ENCODE measurements around the gene C17orf78.
A peak's percentile ranks its signal among the peaks of the same experiment; 100 is the strongest.
"Not testable (repeated sequence)": the region's sequence is repeated elsewhere in the genome, so short reads cannot be mapped to it uniquely, and the experiment has no call there.

C17orf78 gene

DNA sequence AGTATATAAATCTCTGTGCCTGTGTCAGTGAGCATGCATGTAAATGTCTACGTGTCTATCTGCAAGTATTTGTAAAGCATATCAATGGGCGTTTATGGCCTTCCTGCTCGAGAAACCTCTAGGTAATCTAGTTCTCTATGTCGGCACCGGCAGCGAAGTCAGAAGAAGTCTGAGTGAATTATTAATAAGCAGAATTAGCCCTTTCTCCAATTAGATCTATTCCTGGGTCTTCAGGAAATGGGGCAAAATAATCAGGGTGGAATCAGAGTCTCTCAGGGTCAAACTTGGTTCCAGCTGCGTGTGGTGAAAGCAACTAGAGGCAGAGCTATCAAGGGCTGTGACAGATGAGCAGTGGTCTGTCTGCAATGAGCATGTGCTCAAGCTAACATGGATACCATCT lies at the start of gene C17orf78:
Gene C17orf78, plus strand, starts transcription at position 280 of the 400 bp plus-strand sequence. Its CDS starts 108 bp downstream, at position 388.
- H3K27me3 ChIP-seq (ENCODE audit: control insufficient read depth, insufficient read depth, low read length) = no peaks in the 10 kb centered on the region
- H3K9ac ChIP-seq (ENCODE audit: low read length) = no peak within 1 kb of the TSS
- no peak within 1 kb of the TSS for H3K4me3 ChIP-seq (ENCODE audit: low read length)
- H3K9me3 ChIP-seq (ENCODE audit: control insufficient read depth, low read depth, low read length) = no peaks in the 10 kb centered on the region
- no peak within 1 kb of the TSS for H3K27ac ChIP-seq (ENCODE audit: low read length)
- H3K4me1 ChIP-seq (ENCODE audit: control insufficient read depth, low read depth, low read length) = no peaks in the 10 kb centered on the region
- H3K36me3 ChIP-seq (ENCODE audit: control insufficient read depth, low read depth, low read length) = no peaks in the 10 kb centered on the region

DNA sequence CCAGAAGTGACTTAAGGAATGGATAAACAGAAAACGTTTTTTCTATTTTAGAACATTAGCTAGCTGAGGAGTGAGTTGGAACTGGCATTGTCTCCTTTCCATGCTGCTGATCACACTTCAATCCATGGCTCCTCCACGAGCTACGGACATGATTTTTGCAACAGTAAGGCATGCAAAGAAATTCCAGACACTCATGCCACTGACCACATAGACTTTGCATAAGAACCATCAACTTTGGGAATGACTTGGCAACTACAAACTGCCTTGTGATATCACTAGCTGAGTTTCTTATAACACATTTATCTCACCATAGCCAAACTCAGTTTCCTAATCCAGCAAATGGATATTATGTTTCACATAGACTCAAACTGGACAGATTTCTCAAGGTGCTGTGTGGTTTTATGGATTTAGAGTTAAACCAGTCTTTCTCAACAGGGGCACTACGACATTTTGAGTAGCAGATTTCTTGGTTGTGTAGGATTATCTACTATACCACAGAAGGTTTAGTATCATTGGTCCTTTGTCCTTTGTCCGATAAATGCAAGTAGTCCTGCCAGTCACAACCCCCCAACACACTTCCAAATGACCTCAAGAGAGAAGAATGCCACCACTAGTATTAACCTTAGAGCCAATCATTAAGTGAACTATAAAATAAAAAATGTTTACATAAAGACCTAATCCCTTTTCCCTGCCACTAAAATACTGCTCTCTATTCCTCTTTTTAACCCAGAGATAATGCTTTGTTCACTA lies 48.3 kb upstream of the C17orf78 start:
- H3K27me3 ChIP-seq (ENCODE audit: control insufficient read depth, insufficient read depth, low read length) = no peaks in the 10 kb centered on the region
- no peak overlapping the region for H3K27ac ChIP-seq (ENCODE audit: low read length)
- peaks cover 32% of the 10 kb centered on the region for H3K36me3 ChIP-seq (ENCODE audit: control insufficient read depth, low read depth, low read length)
- no peaks in the 10 kb centered on the region for H3K4me1 ChIP-seq (ENCODE audit: control insufficient read depth, low read depth, low read length)
- H3K9ac ChIP-seq (ENCODE audit: low read length) = no peak overlapping the region
- H3K4me3 ChIP-seq (ENCODE audit: low read length) = no peak overlapping the region
- no peaks in the 10 kb centered on the region for H3K9me3 ChIP-seq (ENCODE audit: control insufficient read depth, low read depth, low read length)

DNA sequence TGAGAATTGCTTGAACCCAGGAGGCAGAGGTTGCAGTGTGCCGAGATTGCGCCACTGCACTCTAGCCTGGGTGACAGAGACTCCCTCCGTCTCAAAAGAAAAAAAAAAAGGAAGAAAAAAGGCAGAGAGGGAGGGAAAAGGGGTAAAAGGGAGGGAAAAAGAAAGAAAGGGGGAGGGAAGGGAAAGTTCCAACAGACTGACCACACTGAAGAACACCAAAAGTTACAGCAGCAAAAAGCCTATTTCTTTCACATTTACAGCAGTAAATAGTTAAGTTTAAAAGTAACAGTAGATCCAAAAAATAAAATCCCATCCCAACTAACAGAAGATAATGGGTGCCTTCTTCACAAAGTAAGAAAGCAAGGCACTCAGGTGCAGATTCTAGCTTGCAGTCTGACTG lies 36.9 kb upstream of the C17orf78 start:
- no peak overlapping the region for H3K4me3 ChIP-seq (ENCODE audit: low read length)
- H3K4me1 ChIP-seq (ENCODE audit: control insufficient read depth, low read depth, low read length) = peaks cover 8% of the 10 kb centered on the region
- H3K36me3 ChIP-seq (ENCODE audit: control insufficient read depth, low read depth, low read length) = peaks cover 11% of the 10 kb centered on the region
- no peak overlapping the region for H3K27ac ChIP-seq (ENCODE audit: low read length)
- no peak overlapping the region for H3K9ac ChIP-seq (ENCODE audit: low read length)
- no peaks in the 10 kb centered on the region for H3K27me3 ChIP-seq (ENCODE audit: control insufficient read depth, insufficient read depth, low read length)
- H3K9me3 ChIP-seq (ENCODE audit: control insufficient read depth, low read depth, low read length) = no peaks in the 10 kb centered on the region

DNA sequence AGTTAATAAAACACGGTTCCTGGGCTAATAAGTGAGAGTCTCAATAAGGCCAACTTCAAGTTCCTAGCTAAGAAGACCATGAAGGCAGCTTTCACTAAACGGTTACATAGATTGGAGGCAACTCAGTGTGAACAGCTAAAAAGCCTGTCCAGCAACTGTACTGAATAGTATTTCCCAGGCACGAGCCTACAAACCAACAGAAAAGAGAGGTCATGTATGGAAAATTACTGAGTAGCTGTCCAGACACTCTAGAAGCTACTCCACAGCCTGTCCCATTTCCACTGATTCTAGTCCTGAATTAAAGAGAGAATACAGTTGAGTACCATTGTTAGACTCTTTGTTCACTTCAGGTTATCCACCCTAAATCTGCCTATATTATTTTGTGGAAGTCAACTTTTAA lies 36.5 kb upstream of the C17orf78 start:
- H3K9me3 ChIP-seq (ENCODE audit: control insufficient read depth, low read depth, low read length) = no peaks in the 10 kb centered on the region
- no peak overlapping the region for H3K9ac ChIP-seq (ENCODE audit: low read length)
- peaks cover 11% of the 10 kb centered on the region for H3K36me3 ChIP-seq (ENCODE audit: control insufficient read depth, low read depth, low read length)
- H3K27ac ChIP-seq (ENCODE audit: low read length) = no peak overlapping the region
- no peaks in the 10 kb centered on the region for H3K27me3 ChIP-seq (ENCODE audit: control insufficient read depth, insufficient read depth, low read length)
- peaks cover 8% of the 10 kb centered on the region for H3K4me1 ChIP-seq (ENCODE audit: control insufficient read depth, low read depth, low read length)
- H3K4me3 ChIP-seq (ENCODE audit: low read length) = no peak overlapping the region

DNA sequence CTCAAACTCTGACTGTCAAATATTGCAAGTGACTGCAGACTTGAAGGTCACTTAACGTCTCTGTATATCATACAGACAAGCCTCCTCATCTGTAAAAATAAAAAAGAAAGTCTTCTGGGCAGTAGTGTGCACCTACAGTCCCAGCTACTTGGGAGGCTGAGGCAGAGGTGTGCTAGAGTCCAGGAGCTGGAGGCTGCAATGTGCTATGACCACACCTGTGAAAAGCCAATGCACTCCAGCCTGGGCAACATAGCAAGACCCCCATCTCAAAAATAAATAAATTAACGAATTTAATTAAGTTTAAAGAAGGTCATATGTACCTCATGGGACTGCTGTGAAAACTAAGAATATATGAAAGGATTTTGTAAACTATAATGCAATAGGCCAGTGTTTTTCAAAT lies 35.0 kb upstream of the C17orf78 start:
- Histone ChIP-seq H3K4me3 (ENCODE audit: low read length) (no peak overlapping the region), H3K4me1 (ENCODE audit: control insufficient read depth, low read depth, low read length) (peaks cover 4% of the 10 kb centered on the region), H3K9ac (ENCODE audit: low read length) (no peak overlapping the region), H3K9me3 (ENCODE audit: control insufficient read depth, low read depth, low read length) (no peaks in the 10 kb centered on the region), H3K27me3 (ENCODE audit: control insufficient read depth, insufficient read depth, low read length) (no peaks in the 10 kb centered on the region), H3K36me3 (ENCODE audit: control insufficient read depth, low read depth, low read length) (peaks cover 11% of the 10 kb centered on the region), H3K27ac (ENCODE audit: low read length) (no peak overlapping the region)

DNA sequence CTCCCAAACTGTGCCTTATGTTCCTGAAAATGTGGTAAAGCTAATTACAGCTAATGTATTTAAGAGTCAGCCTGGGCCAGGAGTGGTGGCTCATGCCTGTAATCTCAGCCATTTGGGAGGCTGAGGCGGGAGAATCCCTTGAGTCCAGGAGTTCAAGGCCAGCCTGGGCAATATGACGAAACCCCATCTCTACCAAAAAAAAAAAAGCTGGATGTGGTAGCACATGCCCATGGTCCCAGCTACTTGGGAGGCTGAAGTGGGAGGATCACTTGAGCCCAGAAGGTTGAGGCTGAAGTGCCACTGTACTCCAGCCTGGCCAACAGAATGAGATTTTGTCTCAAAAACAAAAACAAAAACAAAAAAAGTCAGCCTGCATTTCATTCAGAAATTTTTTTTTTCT lies 33.2 kb upstream of the C17orf78 start:
- H3K9ac ChIP-seq (ENCODE audit: low read length) = no peak overlapping the region
- H3K4me3 ChIP-seq (ENCODE audit: low read length) = no peak overlapping the region
- H3K4me1 ChIP-seq (ENCODE audit: control insufficient read depth, low read depth, low read length) = no peaks in the 10 kb centered on the region
- H3K36me3 ChIP-seq (ENCODE audit: control insufficient read depth, low read depth, low read length) = peaks cover 7% of the 10 kb centered on the region
- no peaks in the 10 kb centered on the region for H3K9me3 ChIP-seq (ENCODE audit: control insufficient read depth, low read depth, low read length)
- no peaks in the 10 kb centered on the region for H3K27me3 ChIP-seq (ENCODE audit: control insufficient read depth, insufficient read depth, low read length)
- no peak overlapping the region for H3K27ac ChIP-seq (ENCODE audit: low read length)

DNA sequence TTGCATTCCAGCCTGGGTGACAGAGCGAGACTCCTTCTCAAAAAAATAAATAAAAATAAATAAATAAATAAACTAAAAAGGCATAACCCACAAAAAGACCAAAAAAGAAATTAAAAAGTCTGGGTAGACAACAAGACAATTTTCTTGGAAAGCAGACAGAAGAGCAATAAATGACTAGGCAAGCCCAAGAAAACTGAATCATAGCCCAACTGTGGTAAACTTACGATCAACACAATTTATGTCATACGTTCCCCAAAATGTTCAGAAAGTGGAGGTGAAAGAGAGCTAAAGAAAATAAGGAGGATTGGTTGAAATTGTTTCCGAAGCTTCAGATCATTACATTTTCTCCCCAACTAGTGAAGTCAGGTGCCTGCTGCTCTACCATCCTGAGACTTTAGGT lies 31.3 kb upstream of the C17orf78 start:
- Histone ChIP-seq H3K27ac (ENCODE audit: low read length) (no peak overlapping the region), H3K36me3 (ENCODE audit: control insufficient read depth, low read depth, low read length) (peaks cover 2% of the 10 kb centered on the region), H3K9me3 (ENCODE audit: control insufficient read depth, low read depth, low read length) (no peaks in the 10 kb centered on the region), H3K4me1 (ENCODE audit: control insufficient read depth, low read depth, low read length) (no peaks in the 10 kb centered on the region), H3K27me3 (ENCODE audit: control insufficient read depth, insufficient read depth, low read length) (no peaks in the 10 kb centered on the region), H3K4me3 (ENCODE audit: low read length) (no peak overlapping the region), H3K9ac (ENCODE audit: low read length) (no peak overlapping the region)

DNA sequence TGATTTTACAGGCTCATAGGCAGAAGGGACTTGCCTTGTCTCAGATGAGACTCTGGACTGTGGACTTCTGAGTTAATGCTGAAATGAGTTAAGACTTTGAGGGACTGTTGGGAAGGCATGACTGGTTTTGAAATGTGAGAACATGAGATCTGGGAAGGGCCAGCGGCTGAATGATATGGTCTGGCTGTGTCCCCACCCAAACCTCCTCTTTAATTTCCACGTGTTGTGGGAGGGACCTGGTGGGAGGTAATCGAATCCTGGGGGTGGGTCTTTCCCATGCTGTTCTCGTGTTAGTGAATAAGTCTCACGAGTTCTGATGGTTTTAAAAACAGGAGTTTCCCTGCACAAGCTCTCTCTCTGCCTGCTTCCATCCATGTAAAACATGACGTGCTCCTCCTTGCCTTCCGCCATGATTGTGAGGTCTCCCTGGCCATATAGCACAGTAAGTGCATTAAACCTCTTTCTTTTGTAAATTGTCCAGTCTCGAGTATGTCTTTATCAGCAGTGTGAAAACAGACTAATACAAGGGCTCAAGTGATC lies 28.9 kb upstream of the C17orf78 start:
- H3K27me3 ChIP-seq (ENCODE audit: control insufficient read depth, insufficient read depth, low read length); H3K4me3 ChIP-seq (ENCODE audit: low read length); H3K27ac ChIP-seq (ENCODE audit: low read length); H3K9ac ChIP-seq (ENCODE audit: low read length); H3K36me3 ChIP-seq (ENCODE audit: control insufficient read depth, low read depth, low read length); H3K4me1 ChIP-seq (ENCODE audit: control insufficient read depth, low read depth, low read length); H3K9me3 ChIP-seq (ENCODE audit: control insufficient read depth, low read depth, low read length): not testable (repeated sequence)

DNA sequence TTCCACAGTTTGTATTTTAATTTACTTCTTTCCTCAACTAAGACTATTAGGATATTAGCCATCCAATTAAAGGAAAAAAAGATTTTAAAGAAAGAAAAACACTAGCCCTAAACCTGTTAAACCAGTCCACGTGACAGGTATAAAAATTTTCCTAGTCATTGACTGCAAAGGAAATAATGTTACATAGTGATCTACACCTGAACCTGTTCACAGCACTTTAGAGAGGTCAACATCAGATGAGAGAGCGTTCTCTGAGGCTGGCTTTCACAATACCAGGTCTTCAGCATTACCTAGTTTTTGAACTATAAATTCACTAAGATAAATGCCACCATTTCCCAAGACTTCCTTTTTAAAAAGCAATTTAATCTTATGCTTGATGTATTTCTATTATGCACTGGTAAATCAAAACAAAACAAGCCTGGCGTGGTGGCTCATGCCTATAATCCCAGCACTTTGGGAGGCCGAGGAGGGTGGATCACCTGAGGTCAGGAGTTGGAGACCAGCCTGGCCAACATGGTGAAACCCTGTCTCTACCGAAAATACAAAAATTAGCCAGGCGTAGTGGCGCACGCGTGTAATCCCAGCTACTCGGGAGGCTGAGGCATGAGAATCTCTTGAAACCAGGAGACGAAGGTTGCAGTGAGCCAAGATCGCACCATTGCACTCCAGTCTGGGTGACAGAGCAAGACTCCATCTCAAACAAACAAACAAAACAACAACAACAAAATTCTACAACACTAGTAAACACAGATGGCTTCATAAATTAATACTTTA lies 18.8 kb upstream of the C17orf78 start:
- H3K4me1 ChIP-seq (ENCODE audit: control insufficient read depth, low read depth, low read length) = peaks cover 24% of the 10 kb centered on the region
- H3K36me3 ChIP-seq (ENCODE audit: control insufficient read depth, low read depth, low read length); H3K27me3 ChIP-seq (ENCODE audit: control insufficient read depth, insufficient read depth, low read length); H3K9me3 ChIP-seq (ENCODE audit: control insufficient read depth, low read depth, low read length); H3K27ac ChIP-seq (ENCODE audit: low read length): not testable (repeated sequence)
- peak overlapping the region; percentile 95 for H3K9ac ChIP-seq (ENCODE audit: low read length)
- H3K4me3 ChIP-seq (ENCODE audit: low read length) = peak overlapping the region; percentile 99

DNA sequence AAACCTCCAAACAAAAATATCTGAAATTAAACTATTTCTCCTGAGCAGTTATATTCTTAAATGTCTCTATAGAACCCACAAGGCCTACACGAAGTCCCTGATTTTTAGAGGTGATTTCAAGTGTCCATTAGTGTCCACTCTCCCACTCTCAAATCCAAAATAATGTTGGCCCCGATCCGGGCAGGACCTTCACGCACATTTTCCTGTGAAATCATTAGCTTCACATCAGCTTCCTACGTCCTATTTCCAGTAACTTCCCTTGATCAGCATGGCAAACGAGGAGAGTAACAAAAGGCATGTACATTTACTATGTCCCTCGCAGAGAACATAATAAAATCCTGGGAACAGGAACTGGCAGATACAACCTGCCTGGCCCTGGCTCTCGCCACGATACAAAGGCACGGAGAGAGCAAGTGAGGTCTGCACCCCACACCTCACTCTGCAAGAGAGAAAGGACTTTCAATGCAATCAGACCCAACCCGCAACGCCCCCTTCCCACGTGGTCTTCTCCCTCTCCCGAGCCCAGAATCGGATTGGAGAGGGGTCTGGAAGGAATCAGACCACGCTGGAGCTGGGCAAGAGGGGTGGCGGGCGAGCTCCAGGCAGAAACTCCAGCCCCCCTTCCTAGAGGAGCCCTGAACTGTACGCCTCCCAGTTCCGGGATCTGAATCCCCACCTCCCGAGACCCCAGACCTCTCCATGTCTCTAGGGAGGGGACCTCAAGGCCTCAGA lies 17.5 kb upstream of the C17orf78 start:
- H3K9ac ChIP-seq (ENCODE audit: low read length) = peak overlapping the region; percentile 95
- H3K36me3 ChIP-seq (ENCODE audit: control insufficient read depth, low read depth, low read length) = peaks cover 6% of the 10 kb centered on the region
- H3K9me3 ChIP-seq (ENCODE audit: control insufficient read depth, low read depth, low read length) = no peaks in the 10 kb centered on the region
- H3K4me3 ChIP-seq (ENCODE audit: low read length) = peak overlapping the region; percentile 99
- peaks cover 24% of the 10 kb centered on the region for H3K4me1 ChIP-seq (ENCODE audit: control insufficient read depth, low read depth, low read length)
- no peaks in the 10 kb centered on the region for H3K27me3 ChIP-seq (ENCODE audit: control insufficient read depth, insufficient read depth, low read length)
- H3K27ac ChIP-seq (ENCODE audit: low read length) = peak overlapping the region; percentile 94

Data from iPS-18a (cell line).